Measurements from ENCODE around the gene SCN4A. TPM values are rescaled to one million over a fixed set of nuclear protein-coding genes. Genes with fewer than 3 reads are reported as not detected.

SCN4A gene
- total RNA-seq, 1 experiment from 2014 or later: 1.4 TPM

GRCh38 chr17:63949576-63950250 lies 23.0 kb downstream of the SCN4A start:
- no peaks in the 10 kb centered on the region for H3K36me3 ChIP-seq (ENCODE audit: low read depth)
- ChIA-PET POLR2A (ENCODE audit: unreplicated experiment) (no interaction called here), CTCF (interaction anchor here (0.6 to 1.1 kb wide), 2 partner anchors 24 to 30 kb away, joined by 3 to 4 read pairs; no protein-coding TSS in a partner anchor)
- no peak overlapping the region for H2AFZ ChIP-seq
- H3K27me3 ChIP-seq (ENCODE audit: insufficient read depth, low read depth): peaks cover 3% of the 10 kb centered on the region
- no peak overlapping the region for H3K27ac ChIP-seq
- no peak for DNase-seq
- H3K9me3 ChIP-seq (ENCODE audit: insufficient read depth, low read depth): no peaks in the 10 kb centered on the region
- H3F3A ChIP-seq (ENCODE audit: insufficient read depth, low read depth): no peaks in the 10 kb centered on the region
- H3K4me1 ChIP-seq (replicated peaks; ENCODE audit: insufficient read depth): no peaks in the 10 kb centered on the region
- no peak for TF ChIP-seq EZH2 (IDR thresholded peaks at IDR 0.05; ENCODE audit: low read depth)
- TF ChIP-seq, protein P1, sequence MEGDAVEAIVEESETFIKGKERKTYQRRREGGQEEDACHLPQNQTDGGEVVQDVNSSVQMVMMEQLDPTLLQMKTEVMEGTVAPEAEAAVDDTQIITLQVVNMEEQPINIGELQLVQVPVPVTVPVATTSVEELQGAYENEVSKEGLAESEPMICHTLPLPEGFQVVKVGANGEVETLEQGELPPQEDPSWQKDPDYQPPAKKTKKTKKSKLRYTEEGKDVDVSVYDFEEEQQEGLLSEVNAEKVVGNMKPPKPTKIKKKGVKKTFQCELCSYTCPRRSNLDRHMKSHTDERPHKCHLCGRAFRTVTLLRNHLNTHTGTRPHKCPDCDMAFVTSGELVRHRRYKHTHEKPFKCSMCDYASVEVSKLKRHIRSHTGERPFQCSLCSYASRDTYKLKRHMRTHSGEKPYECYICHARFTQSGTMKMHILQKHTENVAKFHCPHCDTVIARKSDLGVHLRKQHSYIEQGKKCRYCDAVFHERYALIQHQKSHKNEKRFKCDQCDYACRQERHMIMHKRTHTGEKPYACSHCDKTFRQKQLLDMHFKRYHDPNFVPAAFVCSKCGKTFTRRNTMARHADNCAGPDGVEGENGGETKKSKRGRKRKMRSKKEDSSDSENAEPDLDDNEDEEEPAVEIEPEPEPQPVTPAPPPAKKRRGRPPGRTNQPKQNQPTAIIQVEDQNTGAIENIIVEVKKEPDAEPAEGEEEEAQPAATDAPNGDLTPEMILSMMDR (conservative IDR thresholded peaks at IDR 0.05): no peak
- no peaks in the 10 kb centered on the region for H3K9me2 ChIP-seq (ENCODE audit: insufficient read depth)
- H3K79me2 ChIP-seq (ENCODE audit: low read depth): no peaks in the 10 kb centered on the region
- intact Hi-C loops (cut with micrococcal nuclease; ENCODE audit: unreplicated experiment): loop anchor here (5.0 kb wide), 1 partner anchor 38 kb away; no protein-coding TSS in a partner anchor
- BruUV-seq (replicated peaks): no TSS peak
- H4K20me1 ChIP-seq (ENCODE audit: insufficient read depth): no peaks in the 10 kb centered on the region
- no peak overlapping the region for H3K4me2 ChIP-seq
- no peak overlapping the region for H3K4me3 ChIP-seq

DNA sequence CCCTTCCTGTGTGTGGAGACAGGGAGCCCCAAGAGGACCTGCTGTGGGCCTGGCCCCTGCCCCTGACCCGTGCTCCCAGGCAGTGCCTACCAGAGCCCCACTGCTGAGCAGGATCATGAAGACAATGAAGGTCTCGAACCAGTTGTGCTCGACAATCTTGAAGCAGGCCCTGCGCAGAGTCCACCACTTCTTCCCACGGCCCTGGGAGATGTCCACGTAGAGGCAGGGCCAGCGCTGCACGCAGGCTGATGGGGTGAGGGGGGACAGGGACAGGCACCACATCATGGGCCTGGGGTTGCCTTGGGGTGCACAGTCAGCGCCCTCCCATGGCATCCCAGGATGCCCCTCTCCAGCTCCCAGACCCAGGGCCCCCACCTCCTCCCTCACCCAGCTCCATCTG lies 24.2 kb downstream of the SCN4A start:
- Histone ChIP-seq H3K4me1 (replicated peaks; ENCODE audit: insufficient read depth) (no peaks in the 10 kb centered on the region), H3F3A (ENCODE audit: insufficient read depth, low read depth) (no peaks in the 10 kb centered on the region), H2AFZ (no peak overlapping the region), H3K27ac (no peak overlapping the region), H3K27me3 (ENCODE audit: insufficient read depth, low read depth) (peaks cover 11% of the 10 kb centered on the region), H3K36me3 (ENCODE audit: low read depth) (no peaks in the 10 kb centered on the region), H3K4me3 (no peak overlapping the region), H3K9me3 (ENCODE audit: insufficient read depth, low read depth) (no peaks in the 10 kb centered on the region), H3K9me2 (ENCODE audit: insufficient read depth) (no peaks in the 10 kb centered on the region), H3K4me2 (no peak overlapping the region), H3K79me2 (ENCODE audit: low read depth) (no peaks in the 10 kb centered on the region), H4K20me1 (ENCODE audit: insufficient read depth) (no peaks in the 10 kb centered on the region)
- DNase-seq: no peak
- TF ChIP-seq EZH2 (IDR thresholded peaks at IDR 0.05; ENCODE audit: low read depth): no peak
- TF ChIP-seq, protein P1 (conservative IDR thresholded peaks at IDR 0.05): no peak
- CTCF ChIA-PET: interaction anchor here (0.6 to 1.1 kb wide), 3 partner anchors 29 to 187 kb away, joined by 3 read pairs; no protein-coding TSS in a partner anchor
- POLR2A ChIA-PET (ENCODE audit: unreplicated experiment): no interaction called here
- no TSS peak for BruUV-seq (replicated peaks)
- intact Hi-C loops (cut with micrococcal nuclease; ENCODE audit: unreplicated experiment): no loop called here

DNA sequence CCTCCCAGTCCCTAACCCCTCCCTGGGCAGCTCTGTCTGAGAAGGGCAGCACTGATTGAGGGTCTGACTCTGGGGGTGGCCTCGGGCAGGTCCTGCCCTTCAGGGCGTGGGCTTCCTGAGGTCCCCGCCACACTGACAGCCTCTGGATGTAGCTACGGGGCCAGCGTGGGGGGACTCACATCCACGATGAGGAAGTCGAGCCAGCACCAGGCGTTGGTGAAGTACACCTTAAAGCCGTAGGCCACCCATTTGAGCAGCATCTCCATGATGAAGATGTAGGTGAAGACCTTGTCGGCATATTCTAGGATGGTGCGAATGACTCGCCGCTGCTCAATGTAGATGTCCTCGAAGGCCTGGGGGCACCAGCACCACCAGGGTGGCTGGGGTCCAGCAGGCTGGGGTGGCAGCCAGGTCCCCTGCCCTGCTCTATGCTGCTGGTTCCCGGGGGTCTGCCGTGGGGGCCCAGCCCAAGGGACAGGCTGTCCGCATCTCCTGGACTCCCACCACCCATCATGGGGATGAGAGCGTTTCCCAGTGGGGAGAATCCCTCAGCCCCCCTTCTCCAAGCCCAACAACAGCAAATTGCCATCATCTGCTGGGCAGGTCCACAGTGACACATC lies 24.9 kb downstream of the SCN4A start:
- no peaks in the 10 kb centered on the region for H4K20me1 ChIP-seq (ENCODE audit: insufficient read depth)
- CTCF ChIA-PET: no interaction called here
- H3F3A ChIP-seq (ENCODE audit: insufficient read depth, low read depth): no peaks in the 10 kb centered on the region
- POLR2A ChIA-PET (ENCODE audit: unreplicated experiment): no interaction called here
- H3K4me3 ChIP-seq: no peak overlapping the region
- no peaks in the 10 kb centered on the region for H3K4me1 ChIP-seq (replicated peaks; ENCODE audit: insufficient read depth)
- no peaks in the 10 kb centered on the region for H3K9me2 ChIP-seq (ENCODE audit: insufficient read depth)
- no peak overlapping the region for H3K27ac ChIP-seq
- no peaks in the 10 kb centered on the region for H3K79me2 ChIP-seq (ENCODE audit: low read depth)
- H3K9me3 ChIP-seq (ENCODE audit: insufficient read depth, low read depth): no peaks in the 10 kb centered on the region
- H3K27me3 ChIP-seq (ENCODE audit: insufficient read depth, low read depth): peaks cover 11% of the 10 kb centered on the region
- intact Hi-C loops (cut with micrococcal nuclease; ENCODE audit: unreplicated experiment): no loop called here
- H3K36me3 ChIP-seq (ENCODE audit: low read depth): no peaks in the 10 kb centered on the region
- DNase-seq: no peak
- H3K4me2 ChIP-seq: no peak overlapping the region
- no peak overlapping the region for H2AFZ ChIP-seq
- BruUV-seq (replicated peaks): no TSS peak
- no peak for TF ChIP-seq EZH2 (IDR thresholded peaks at IDR 0.05; ENCODE audit: low read depth)

Data from PC-9 (cell line).